GM20431 (cell line): Measurements from ENCODE around the gene PNLIPRP3.

ENCODE experiments used
- in situ Hi-C: fragments of 300-500 bp; cut with MseI, MboI; formaldehyde crosslinking; loops from one replicate; pipeline ENCODE4 v1.15.0; 2020; ENCODE audit warnings: low sequenced_read_pairs; ENCODE audit not compliant: unreplicated experiment

Gene PNLIPRP3

GRCh38 chr10:116444527-116445142 lies 17.0 kb downstream of the PNLIPRP3 start:
- in situ Hi-C loops = no loop called here

GRCh38 chr10:116450861-116451260 lies 23.2 kb downstream of the PNLIPRP3 start:
- in situ Hi-C loops = no loop called here

GRCh38 chr10:116451711-116452337 lies 24.2 kb downstream of the PNLIPRP3 start:
- in situ Hi-C loops = no loop called here

- in situ Hi-C loops = no loop called here
Measured at GRCh38 chr10:116452338-116452720, 24.7 kb downstream of the PNLIPRP3 start.

- in situ Hi-C loops = no loop called here
Measured at GRCh38 chr10:116457488-116457887, 29.8 kb downstream of the PNLIPRP3 start.

GRCh38 chr10:116460219-116460618 lies 32.6 kb downstream of the PNLIPRP3 start:
- in situ Hi-C loops = no loop called here

- in situ Hi-C loops = no loop called here
Measured at GRCh38 chr10:116461680-116462079, 34.0 kb downstream of the PNLIPRP3 start.

- in situ Hi-C loops = no loop called here
Measured at GRCh38 chr10:116464257-116464656, 36.6 kb downstream of the PNLIPRP3 start.

GRCh38 chr10:116465546-116465945 lies 37.9 kb downstream of the PNLIPRP3 start:
- in situ Hi-C loops = no loop called here

GRCh38 chr10:116466715-116467422 lies 39.2 kb downstream of the PNLIPRP3 start:
- in situ Hi-C loops = no loop called here

GRCh38 chr10:116469437-116469836 lies 41.8 kb downstream of the PNLIPRP3 start:
- in situ Hi-C loops = no loop called here

GRCh38 chr10:116470071-116470470 lies 42.4 kb downstream of the PNLIPRP3 start:
- in situ Hi-C loops = no loop called here

- in situ Hi-C loops = no loop called here
Measured at GRCh38 chr10:116470768-116471415, 43.2 kb downstream of the PNLIPRP3 start.

GRCh38 chr10:116472891-116473290 lies 45.2 kb downstream of the PNLIPRP3 start:
- in situ Hi-C loops = no loop called here

- in situ Hi-C loops = no loop called here
Measured at GRCh38 chr10:116475866-116476265, 48.2 kb downstream of the PNLIPRP3 start.

- in situ Hi-C loops = no loop called here
Measured at GRCh38 chr10:116476461-116476860, 48.8 kb downstream of the PNLIPRP3 start.

- in situ Hi-C loops = no loop called here
Measured at GRCh38 chr10:116477986-116478664, 50.5 kb downstream of the PNLIPRP3 start.

GRCh38 chr10:116486770-116487448 lies 59.3 kb downstream of the PNLIPRP3 start:
- in situ Hi-C loops = no loop called here

GRCh38 chr10:116487522-116488430 lies 60.1 kb downstream of the PNLIPRP3 start:
- in situ Hi-C loops = no loop called here
